Transverse colon (tissue), 3 donors: ENCODE results near the gene UQCC5.

ENCODE experiments used
- CTCF ChIP-seq, 5 experiments: fragments of 200-600 bp in 3 of 5; fragments of 450-650 bp in 2 of 5; sonication (generic) in 3 of 5; IDR thresholded peaks; 1 replicate in 2 of 5; 2 replicates in 3 of 5; pipeline ENCODE4 v1.5.1; 2016 to 2017; ENCODE audit warnings: antibody characterized with exemption in 5 of 5, inconsistent platforms in 3 of 5, mild to moderate bottlenecking in 2 of 5, moderate library complexity in 1 of 5
- EP300 ChIP-seq: sonication (generic); formaldehyde crosslinking; IDR thresholded peaks from one replicate; pipeline ENCODE4 v1.6.1; 2017; ENCODE audit warnings: antibody characterized with exemption, low read depth
- POLR2A ChIP-seq: fragments of 450-650 bp; IDR thresholded peaks from one replicate; pipeline ENCODE4 v1.6.1; 2016; ENCODE audit warnings: antibody characterized with exemption, mild to moderate bottlenecking, moderate library complexity

DNA sequence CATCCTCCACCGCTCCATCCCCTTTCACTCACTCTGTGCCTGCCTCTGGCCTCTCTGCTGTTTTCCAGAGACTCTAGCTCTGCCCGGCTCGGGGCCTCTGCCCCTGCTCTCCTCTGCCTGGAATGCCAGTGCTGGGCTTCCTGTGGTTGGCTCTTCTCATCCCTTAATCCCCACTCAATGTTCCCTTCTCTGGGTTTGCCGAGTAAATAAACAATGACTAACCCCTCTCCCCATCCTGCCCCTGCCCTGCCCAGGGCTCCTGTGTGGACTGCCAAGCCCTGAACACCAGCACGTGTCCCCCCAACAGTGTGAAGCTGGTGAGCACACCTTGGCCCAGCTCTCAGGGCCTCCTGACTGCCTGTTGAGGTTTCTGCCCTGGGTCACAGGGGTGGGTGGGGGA is 29.0 kb upstream of the UQCC5 start:
- TF ChIP-seq CTCF (IDR thresholded peaks at IDR 0.05): no peak
- TF ChIP-seq EP300: no peak
- TF ChIP-seq POLR2A: no peak
